Stimulated activated CD8-positive, alpha-beta memory T cell treated with anti-CD3 and anti-CD28 coated beads, Interleukin-12 subunit alpha, Interleukin-12 subunit beta, amount 100 ng/mL, for 24 hours (primary cell): Measurements from ENCODE around the gene PCED1A.

Experiments
- DNase-seq: peaks from one replicate; pipeline ENCODE4 v3.0.0-alpha.2; 2020; ENCODE audit errors: extremely low read depth

The PCED1A gene, protein sequence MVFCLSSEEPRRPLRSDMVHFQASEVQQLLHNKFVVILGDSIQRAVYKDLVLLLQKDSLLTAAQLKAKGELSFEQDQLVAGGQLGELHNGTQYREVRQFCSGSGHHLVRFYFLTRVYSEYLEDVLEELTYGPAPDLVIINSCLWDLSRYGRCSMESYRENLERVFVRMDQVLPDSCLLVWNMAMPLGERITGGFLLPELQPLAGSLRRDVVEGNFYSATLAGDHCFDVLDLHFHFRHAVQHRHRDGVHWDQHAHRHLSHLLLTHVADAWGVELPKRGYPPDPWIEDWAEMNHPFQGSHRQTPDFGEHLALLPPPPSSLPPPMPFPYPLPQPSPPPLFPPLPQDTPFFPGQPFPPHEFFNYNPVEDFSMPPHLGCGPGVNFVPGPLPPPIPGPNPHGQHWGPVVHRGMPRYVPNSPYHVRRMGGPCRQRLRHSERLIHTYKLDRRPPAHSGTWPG

DNA sequence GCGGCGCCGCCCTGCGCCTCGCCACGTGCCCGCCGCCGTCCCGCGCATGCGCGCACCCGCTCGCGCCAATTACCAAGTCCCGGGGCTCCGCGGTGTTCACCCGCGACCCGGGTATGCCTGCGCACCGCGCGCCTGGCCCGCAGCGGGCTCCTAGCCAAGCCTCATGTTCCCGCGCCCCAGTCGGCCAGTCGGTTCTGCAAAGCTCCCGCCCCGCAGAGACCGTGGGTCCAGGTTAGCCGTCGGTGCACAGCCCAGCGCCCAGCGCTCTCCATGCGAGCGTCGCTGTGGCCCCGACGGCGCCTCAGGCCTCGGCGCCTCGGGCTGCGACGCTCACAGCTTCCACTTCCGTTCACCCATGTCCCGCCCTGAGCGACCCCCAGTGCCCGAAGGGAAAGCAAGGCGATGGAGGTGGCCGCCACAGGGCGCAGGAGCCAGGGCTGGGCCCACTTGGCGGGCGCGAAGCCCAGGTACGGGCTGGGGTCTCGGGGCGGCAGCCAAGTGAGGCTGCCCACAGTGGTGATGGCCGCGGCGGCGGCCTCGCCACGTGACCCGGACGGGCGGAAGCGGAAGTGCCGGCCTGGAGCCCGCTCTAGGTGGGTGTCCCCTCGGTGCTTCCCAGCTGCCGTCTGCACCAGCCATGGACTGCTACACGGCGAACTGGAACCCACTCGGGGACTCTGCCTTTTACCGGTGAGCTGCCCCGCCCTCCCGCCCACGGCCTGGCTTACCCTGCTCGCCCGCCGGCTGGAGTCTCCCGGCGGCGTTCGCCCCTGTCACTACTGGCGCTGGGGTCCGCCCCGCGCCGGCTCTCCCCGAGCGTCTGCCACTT is at the start of gene PCED1A, which contains the start of gene VPS16:
Gene PCED1A, minus strand, starts transcription at position 518 of the 829 bp plus-strand sequence. CDS start 743 bp downstream, outside the sequence.
Gene VPS16, plus strand, starts transcription at position 608 of the 829 bp plus-strand sequence. Its CDS starts 30 bp downstream, at position 638.
- peak; percentile 83 for DNase-seq

DNA sequence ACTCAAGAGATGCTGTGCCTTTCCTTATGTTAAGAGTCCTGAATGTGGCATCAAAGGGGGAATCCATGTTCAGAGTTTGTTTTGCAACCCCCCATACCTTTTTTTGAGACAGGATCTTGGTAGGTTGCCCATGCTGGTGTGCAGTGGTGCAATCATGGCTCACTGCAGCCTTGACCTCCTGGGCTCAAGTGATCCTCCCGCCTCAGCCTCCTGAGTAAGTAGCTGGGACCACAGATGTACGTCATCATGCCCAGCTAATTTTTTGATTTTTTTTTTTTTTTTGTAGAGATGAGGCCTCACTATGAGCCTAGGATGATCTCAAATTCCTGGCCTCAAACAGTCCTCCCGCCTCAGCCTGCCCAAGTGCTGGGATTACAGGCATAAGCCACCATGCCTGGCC is 49.3 kb upstream of the PCED1A start:
- DNase-seq = no peak

DNA sequence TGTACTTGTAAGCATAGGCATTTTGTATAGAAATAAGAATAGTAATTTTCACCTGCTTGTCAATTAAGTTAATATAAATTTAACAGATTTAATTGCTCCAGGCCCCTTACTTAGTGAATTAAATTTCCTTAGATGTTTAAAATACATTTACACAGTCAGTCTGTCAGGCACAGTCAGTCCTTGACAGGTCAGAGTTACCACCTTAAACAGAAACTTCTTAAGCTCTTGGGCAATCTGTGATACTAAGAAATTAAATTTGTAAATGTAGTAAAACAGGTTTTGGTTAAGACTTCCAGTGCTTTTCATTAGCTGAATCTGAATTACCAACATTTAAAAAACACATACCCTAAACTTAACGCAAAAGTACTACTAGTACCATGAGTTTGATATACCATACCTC is 48.8 kb upstream of the PCED1A start:
- no peak for DNase-seq

DNA sequence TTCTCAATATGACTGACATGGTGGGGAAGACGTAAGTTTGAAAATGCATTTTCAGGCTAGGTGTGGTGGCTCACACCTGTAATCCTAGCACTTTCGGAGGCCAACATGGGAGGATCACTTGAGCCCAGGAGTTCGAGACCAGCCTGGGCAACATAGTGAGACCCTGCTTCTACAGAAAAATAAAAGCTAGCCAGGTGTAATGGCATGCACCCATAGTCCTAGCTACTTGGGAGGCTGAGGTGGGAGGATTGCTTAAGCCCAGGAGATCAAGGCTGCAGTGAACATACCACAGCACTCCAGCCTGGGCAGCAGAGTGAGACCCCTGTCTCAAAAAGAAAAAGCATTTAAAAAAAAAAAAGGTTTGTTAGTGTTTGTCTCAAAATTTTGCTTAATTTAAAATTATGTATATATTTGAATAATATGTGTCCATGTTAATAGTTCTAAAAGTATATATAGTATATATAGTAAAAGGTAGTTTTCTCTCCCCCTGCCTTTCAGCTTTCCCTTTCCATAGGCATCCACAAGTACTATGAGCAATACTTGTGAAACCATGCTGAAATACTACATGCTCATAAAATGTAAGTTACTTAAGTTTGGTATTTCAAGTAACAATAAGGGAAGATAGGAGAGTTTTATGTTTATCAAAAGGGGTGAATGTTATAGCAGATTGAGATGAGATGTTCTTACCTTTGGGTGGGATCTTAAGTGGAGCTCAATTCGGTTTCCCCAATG is 47.9 kb upstream of the PCED1A start:
- DNase-seq = no peak

DNA sequence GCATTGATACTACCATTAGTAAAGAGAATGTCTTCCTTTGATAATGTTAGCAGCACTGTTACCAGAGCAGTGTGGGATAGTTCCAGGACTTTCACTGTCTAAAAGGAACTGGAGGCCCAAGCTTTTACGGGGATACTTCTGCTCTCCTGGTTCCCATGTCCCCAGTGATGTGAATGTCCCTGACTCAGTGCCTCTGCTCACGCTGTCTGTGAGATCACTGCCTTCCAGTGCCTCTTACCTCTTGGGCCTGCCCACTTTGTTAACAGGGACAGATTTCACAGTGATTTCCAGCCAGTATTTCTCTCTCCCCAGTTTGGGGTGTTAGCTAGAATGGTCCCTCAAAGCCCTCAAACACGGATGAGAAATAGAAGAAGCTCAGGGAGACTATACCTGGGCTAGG is 47.3 kb upstream of the PCED1A start:
- DNase-seq = no peak

DNA sequence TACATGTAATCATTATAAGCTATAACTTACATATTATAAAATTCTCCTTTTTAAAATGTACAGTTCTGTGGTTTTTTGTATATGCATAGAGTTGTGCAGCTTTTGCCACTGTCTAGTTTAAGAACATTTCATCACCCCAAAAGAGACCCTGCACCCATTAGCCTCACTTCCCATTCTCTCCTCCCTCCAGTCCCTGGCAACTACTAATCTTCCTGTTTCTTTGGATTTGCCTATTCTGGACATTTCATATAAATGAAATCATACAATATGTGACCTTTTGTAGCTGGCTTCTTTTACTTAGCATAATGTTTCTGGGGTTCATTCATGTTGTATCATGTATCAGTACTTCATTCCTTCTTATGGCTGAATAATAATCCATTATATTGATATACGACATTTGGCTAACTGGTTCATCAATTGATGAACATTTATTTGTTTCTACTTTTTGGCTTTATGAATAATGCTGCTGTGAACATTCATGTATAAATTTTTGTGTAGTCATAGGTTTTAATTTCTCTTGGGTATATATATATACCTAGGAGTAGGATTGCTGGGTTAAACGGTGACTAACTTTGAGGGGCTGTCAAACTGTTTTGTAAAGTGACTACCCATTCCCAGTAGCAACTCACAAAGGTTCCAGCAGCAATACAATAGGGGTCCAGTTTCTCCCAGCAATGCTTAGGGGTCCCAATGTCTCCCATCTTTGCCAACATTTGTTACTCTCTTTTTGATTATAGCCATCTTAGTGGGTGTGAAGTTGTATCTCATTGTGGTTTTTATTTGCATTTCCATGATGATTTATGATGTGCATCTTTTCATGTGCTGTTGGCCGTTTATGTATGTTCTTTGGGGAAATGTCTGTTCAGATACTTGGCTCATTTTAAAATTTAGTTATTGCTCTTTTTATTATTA is 43.5 kb upstream of the PCED1A start:
- no peak for DNase-seq

DNA sequence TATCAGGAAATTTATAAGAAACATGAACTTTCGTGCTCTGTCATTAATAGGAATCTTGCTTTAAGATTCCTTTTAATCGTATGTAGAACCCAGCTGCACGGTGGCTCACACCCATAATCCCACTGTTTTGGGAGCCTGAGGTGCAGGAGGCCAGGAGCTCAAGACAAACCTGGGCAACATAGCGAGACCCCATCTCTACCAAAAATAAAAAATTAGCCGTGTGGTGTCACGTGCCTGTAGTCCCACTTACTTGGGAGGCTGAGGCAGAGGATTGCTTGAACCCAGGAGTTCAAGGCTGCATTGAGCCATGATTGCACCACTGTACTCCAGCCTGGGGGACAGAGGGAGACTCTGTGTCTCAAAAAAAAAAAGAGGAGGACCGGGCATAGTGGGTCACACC is 40.2 kb upstream of the PCED1A start:
- no peak for DNase-seq

DNA sequence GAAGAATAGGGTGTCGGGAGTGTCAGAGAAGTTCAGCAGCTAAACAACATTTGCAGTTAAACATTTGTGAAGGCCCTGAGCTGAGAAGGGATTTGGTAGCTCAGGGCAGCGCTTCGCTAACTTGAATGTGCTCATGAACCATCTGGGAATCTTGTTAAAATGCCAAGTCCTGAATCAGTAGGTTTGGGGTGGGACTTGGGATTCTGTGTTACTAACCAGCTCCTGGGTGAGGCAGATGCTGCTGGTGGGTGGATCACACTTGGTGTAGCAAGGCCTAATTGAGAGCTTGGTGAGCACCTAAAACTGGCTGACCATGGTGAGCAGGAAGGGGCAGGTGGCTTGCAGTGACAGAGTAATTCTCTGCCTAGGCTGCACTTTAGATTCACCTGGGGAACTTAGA is 38.7 kb upstream of the PCED1A start:
- DNase-seq = no peak

DNA sequence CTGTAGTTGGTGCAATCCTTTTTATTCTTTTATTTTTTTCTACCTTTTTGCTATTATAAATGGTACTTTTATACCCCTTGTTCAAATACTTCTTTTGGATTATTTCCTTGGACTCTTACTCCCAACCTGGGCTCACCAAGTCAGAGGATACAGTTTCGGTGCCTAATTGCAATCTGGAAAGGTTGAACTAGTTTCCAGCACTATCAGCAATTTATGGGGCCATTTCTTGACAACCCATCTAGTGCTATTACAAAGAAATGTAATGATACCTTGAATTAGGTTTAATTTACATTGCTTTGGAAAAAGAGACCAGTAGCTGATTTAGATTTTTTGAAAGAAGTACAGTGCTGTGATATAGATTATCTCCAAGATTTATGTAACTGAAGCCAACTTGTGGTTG is 38.1 kb upstream of the PCED1A start:
- DNase-seq = no peak

DNA sequence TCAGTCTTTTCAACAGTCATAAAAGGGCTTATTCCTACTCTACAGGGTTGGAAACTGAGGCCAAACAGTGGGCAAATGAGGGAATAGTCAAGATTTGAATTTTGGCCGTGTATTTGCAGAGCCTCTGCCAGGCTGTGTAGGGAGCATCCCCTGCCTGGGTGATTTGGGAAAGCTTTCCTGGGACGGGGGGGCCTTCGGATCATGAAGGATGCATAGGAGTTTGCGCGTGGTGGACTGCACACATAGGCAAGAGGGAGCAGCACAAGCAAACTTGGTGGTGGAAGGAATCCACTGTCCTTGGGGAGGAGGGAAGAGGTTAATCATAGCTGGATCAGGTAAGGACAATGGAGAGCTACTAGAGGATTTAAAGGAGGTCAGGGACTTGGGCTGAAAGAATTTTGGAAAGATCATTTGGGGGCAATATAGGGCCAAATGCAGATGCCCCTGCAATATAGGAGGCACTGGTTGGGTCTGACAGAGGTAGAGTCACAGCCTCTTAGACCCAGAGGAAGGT is 35.3 kb upstream of the PCED1A start:
- DNase-seq = no peak

DNA sequence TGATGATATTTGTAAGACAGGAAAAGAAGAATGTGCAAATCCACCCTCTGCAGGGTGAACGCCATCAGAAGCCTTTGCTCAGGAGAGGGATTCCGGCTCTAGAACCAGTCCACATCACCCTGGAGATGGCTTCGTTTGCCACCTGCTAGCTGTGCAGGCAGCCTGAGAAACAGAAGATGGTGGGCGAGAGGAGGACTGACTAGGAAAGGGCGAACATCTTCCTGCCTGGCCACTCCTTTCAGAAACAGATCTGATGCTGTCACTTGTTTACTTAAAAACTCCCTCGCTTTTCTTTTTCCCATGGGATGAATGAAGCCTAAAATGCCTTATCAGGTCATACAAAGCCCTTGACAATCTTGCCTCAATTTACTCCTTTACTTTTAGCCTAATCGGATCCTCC is 34.0 kb upstream of the PCED1A start:
- DNase-seq = no peak

DNA sequence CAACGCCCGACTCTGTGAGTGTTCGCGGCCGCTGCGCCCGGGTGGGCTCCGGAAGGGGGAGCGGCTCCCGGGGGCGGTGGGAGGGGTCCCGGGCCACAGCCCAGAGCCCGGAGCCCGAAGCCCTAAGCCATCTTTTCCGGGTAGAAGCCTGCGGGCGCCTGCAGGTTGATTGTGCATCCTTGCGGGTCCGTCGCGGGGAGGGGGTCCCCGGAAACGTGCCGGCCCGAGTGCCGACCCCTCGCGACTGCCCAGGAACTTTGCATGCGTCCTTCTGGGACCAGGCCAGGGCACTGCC is 33.2 kb upstream of the PCED1A start:
- DNase-seq = no peak

DNA sequence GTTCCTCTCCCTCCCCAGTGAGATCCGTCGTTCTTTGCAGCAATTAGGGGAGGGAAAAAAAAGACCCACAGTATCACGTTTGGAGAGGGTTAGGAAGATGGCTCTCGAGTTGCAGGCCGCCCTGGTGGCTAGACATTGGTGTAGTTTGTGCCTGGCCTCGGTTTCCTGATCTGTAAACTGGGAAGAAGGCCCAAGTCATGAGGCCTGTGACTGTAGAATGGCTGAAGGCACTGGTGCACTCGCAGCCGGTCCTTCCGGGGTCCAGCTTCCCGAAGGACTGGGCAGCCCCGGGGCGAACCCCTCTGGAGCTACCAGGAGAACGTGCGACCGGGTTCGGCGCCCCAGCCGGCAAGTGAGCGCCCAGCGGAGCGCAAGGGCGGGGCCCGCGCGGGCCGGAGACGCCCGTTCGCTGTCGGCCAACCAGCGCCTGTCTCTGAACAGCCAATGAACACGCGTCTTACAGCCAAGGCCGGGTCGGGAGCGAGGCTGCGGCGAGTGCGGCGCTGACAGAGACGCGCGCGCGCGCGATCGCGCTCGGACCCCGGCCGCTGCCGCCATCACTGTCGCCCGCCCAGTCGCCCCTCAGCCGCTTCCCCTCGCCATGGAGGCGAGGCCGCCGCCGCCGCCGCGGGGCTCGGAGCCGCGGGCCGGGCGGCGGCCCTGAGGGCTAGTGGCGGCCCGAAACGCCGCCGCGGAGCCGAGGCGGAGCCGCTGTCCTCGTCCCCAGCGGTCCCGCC is 32.7 kb upstream of the PCED1A start, which contains the start of gene PTPRA:
Gene PTPRA, plus strand, starts transcription at position 472 of the 737 bp plus-strand sequence. CDS start 90,797 bp downstream, outside the sequence.
- peak; percentile 79 for DNase-seq

DNA sequence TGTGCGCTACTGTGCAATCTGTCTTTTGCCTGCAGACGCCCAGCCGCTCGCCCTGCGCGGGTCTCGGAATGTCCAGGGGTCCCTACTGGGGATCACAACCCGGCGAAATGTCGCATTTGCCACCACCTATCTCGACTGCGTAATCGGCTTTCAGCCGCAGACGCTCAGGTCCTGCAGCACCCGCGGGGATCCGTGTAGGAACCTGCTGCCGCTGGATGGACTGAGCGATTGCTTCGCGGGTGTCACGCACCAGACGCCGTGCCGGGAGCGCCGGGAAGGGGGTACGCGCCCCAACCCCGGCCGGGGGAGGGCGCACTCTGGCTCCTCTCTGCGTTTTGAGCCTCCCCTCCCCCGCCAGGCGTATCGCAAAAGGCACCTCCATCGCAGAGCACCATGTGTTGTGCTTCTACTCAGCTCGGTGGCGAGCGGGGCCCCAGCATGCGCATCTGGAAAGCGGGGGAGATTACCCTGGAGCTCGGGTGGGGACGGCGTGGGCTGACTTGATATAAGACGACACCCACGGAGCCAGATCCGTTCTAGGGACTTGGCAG is 32.1 kb upstream of the PCED1A start:
- peak; percentile 61 for DNase-seq

DNA sequence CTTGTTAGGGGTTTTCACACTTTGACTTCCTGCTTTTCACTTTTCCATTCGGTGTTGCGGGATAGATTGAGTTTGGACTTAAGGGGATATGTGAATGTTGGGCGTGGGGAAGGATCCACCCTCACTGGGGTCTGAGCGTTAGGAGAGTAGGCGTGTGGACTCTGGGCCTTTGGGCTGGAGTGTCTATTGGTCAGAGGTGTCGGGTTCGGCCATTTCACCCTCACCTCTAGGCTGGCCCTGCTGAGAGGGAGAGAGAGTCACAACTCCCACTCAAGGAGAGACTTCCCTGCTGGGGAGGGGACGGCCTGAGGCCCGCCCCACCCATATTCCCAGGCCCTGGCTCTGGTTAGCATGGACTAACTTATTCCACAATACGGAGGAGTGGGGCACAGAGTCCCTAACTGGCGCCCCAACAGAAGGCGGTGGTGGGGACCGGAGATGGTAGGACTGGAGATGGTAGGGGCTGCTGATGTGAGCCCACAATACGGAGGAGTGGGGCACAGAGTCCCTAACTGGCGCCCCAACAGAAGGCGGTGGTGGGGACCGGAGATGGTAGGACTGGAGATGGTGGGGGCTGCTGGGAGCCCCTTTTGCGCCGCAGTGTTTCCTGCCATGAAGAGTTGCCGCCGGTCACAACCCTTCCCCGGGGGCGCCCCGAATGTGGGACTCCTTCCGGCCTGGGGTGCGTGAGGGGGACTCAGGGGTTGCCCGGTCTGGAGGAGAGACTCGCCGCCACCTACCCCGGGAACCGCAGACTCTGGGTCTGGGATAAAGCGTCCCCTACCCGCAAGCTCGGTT is 31.4 kb upstream of the PCED1A start:
- no peak for DNase-seq

DNA sequence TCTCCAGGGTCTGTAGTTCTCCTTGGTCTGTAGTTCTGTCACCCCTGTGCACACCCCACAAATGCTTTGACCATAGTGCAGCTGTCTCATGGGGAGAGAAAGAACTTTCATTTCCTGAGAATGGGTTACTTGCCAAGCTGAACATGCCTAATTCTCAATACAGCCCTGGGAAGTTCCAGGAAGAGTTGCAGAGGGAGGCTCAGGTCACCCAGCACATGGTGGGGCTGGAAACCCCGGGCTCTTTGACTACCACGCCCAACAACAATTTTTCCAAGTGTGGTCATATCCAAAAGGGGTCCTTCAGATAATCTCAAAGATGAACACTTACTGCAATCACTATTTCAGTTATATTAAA is 30.6 kb upstream of the PCED1A start:
- DNase-seq = no peak

DNA sequence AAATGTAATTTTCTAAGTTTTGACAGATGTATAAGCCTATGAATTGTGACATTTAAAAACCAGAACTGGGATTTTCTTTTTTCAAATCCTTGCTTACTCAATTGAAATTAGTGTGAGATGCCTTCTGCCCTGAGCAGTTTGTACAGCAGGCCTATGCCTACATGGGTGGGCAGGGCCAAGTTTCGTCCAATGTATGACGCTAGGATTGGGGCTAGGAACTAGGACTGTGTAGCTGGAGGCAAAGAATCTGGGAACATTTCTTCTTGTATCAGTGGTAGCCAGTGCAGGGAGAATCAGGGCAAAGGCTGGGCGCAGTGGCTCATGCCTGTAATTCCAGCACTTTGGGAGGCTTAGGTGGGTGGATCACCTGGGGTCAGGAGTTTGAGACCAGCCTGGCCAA is 28.9 kb upstream of the PCED1A start:
- no peak for DNase-seq

DNA sequence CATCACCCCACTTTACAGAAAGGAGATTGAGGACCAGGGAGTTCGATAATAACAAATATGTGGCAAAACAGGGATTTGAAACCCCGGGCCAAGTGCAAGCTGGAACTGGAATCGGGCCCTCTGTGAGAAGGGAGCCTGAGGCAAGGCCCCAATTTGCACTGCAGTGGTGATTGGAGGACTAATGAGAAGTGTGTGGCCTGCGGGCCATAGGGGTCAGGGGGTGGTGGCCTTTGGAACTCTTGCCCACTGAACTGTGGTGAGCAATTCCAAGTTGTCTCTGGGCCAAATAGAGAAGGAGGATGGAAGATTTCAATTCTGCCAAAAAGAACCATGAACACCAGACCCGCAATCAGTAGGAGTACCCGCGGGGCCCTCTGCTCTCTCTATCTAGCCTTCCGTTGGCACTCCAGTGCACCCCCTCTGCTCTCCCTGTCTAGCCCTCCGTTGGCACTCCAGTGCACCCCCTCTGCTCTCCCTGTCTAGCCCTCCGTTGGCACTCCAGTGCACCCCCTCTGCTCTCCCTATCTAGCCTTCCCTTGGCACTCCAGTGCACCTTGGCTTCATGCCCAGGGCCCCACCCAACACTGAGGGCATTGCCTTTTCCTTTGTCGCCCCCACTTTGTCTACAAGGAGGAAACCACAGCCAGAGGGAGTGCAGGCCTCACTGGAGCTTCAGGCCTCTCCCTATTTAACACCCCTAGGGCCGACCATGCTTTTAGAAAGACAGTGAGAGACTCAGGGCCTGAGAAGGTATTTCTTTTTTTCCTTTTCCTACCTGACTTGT is 26.8 kb upstream of the PCED1A start:
- DNase-seq = no peak
